Medulla oblongata (tissue), 1 donor: ENCODE data around the gene BCL11A.

Experiments
- DNase-seq: peaks from one replicate; pipeline ENCODE4 v3.0.0-alpha.2; 2015; ENCODE audit errors: extremely low spot score

Gene BCL11A

GRCh38 chr2:60507211-60507965, 46.1 kb downstream of the BCL11A start:
- no peak for DNase-seq

GRCh38 chr2:60505880-60506260, 47.6 kb downstream of the BCL11A start:
- no peak for DNase-seq

GRCh38 chr2:60505240-60505879, 48.1 kb downstream of the BCL11A start:
- DNase-seq: no peak

- DNase-seq: no peak
These were observed 49.4 kb downstream of the BCL11A start for GRCh38 chr2:60504049-60504448.

- DNase-seq: no peak
These were observed 51.3 kb downstream of the BCL11A start for GRCh38 chr2:60502144-60502543.

- no peak for DNase-seq
These were observed 52.6 kb downstream of the BCL11A start for GRCh38 chr2:60500861-60501260.

GRCh38 chr2:60499651-60500265, 53.7 kb downstream of the BCL11A start:
- DNase-seq: no peak

- DNase-seq: no peak
These were observed 54.5 kb downstream of the BCL11A start for GRCh38 chr2:60498816-60499429.

- DNase-seq: no peak
These were observed 55.2 kb downstream of the BCL11A start for GRCh38 chr2:60498127-60498815.

- no peak for DNase-seq
These were observed 56.0 kb downstream of the BCL11A start for GRCh38 chr2:60497500-60497899.

GRCh38 chr2:60496956-60497355, 56.5 kb downstream of the BCL11A start:
- DNase-seq: no peak

- no peak for DNase-seq
These were observed 57.0 kb downstream of the BCL11A start for GRCh38 chr2:60496475-60496874.

GRCh38 chr2:60495041-60495625, 58.3 kb downstream of the BCL11A start:
- DNase-seq: no peak

GRCh38 chr2:60493804-60494387, 59.6 kb downstream of the BCL11A start:
- DNase-seq: no peak

- DNase-seq: no peak
These were observed 60.9 kb downstream of the BCL11A start for GRCh38 chr2:60492548-60492947.

- DNase-seq: no peak
These were observed 62.6 kb downstream of the BCL11A start for GRCh38 chr2:60490848-60491247.

GRCh38 chr2:60490441-60490840, 63.0 kb downstream of the BCL11A start:
- DNase-seq: no peak

GRCh38 chr2:60489289-60489688, 64.2 kb downstream of the BCL11A start:
- no peak for DNase-seq

GRCh38 chr2:60488291-60488690, 65.2 kb downstream of the BCL11A start:
- no peak for DNase-seq

GRCh38 chr2:60487174-60487573, 66.3 kb downstream of the BCL11A start:
- no peak for DNase-seq

- DNase-seq: no peak
These were observed 66.9 kb downstream of the BCL11A start for GRCh38 chr2:60486551-60486950.
